Astrocyte of the spinal cord (primary cell): Measurements from ENCODE around the gene CADM1.

Source experiments
- DNase-seq: peaks from one replicate; pipeline ENCODE4 v3.0.0; 2011; ENCODE audit warnings: low read depth, low spot score
- H3K4me3 ChIP-seq: 2 replicates; pipeline ENCODE4 v1.5.1; 2011; ENCODE audit warnings: low read depth, mild to moderate bottlenecking, low read length, moderate library complexity
- in situ Hi-C: cut with HindIII; loops from 2 replicates; pipeline ENCODE4 v1.10.0; 2017; ENCODE audit warnings: low sequenced_read_pairs
- TF ChIP-seq, protein P1 (sequence below): IDR thresholded peaks from 2 replicates; pipeline ENCODE4 v1.5.1; 2012; ENCODE audit warnings: low read depth, mild to moderate bottlenecking, low read length, inconsistent platforms

Gene CADM1

DNA sequence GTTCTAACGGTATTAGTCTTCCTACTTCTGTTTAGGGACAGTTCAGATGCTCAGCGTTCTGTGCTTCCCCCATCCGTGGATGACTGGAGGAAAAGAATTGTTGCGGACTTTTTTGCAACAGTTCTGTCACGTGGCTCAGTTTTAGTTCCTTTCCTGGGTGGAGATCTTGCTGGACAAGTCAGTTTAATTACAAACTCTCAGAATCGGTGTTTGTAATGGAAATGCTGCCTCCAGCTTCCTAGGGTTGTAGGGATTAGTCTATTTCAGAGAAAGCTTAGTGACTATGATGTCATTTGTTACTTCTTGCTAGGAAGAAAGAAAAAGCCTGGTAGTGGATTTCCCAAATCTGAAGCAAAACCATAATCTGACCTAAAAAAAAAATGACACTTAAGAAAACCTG, 320.4 kb downstream of the CADM1 start:
- no peak for DNase-seq
- no peak overlapping the region for H3K4me3 ChIP-seq
- in situ Hi-C loops: no loop called here
- TF ChIP-seq, protein P1, sequence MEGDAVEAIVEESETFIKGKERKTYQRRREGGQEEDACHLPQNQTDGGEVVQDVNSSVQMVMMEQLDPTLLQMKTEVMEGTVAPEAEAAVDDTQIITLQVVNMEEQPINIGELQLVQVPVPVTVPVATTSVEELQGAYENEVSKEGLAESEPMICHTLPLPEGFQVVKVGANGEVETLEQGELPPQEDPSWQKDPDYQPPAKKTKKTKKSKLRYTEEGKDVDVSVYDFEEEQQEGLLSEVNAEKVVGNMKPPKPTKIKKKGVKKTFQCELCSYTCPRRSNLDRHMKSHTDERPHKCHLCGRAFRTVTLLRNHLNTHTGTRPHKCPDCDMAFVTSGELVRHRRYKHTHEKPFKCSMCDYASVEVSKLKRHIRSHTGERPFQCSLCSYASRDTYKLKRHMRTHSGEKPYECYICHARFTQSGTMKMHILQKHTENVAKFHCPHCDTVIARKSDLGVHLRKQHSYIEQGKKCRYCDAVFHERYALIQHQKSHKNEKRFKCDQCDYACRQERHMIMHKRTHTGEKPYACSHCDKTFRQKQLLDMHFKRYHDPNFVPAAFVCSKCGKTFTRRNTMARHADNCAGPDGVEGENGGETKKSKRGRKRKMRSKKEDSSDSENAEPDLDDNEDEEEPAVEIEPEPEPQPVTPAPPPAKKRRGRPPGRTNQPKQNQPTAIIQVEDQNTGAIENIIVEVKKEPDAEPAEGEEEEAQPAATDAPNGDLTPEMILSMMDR: no peak

DNA sequence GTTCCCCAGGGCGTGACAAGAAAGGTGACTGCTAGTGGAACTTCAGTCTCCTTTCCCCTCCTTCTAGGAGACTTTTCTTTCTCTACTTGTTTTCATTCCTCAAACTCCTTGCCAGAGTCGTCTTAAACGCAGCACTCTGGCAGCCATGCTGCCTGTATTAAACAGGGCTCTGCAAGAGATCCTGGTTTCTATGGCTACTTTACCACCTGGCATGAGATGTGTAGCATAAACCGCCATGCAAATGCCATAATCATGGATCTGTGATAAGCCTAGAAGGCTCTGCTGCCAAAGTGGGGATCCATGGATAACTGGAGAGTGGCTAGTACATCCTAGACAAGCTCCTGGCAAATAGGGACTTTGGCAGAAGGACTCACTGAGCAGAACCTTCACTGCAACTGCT, 321.1 kb downstream of the CADM1 start:
- H3K4me3 ChIP-seq: no peak overlapping the region
- TF ChIP-seq, protein P1: no peak
- no peak for DNase-seq
- in situ Hi-C loops: no loop called here

DNA sequence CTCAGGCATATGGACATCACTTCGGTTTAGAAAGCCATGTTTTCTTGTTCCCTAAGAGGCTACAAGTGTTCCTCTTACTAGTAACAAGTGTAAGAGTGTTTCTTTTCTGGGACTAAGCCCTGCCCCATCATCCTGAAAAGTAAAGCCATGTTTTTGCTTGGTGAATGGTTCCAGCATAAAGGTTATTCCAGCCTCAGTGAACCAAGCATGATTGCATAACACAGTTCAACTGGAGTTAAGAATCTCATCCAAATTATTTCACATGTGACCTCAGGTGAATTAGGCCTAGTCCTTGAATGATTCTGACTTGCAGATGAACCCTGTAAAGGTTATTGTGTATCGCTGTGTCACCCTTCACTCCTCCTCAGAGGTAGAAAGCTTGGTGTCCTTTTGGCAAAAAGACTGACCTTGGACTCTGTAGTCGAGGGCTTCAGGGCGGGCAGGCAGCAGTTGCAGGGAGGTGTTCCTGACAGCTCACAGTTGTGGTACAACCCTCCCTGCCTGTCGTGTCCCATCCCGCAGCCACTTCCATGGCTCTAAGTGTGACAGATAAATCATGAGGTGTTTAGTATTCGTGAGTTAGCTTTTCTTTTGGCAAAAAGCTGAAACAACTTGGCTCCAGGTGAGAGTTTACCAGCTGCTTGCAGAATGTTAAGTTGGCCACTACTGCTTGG, 321.8 kb downstream of the CADM1 start:
- no peak overlapping the region for H3K4me3 ChIP-seq
- TF ChIP-seq, protein P1: no peak
- in situ Hi-C loops: no loop called here
- DNase-seq: no peak

DNA sequence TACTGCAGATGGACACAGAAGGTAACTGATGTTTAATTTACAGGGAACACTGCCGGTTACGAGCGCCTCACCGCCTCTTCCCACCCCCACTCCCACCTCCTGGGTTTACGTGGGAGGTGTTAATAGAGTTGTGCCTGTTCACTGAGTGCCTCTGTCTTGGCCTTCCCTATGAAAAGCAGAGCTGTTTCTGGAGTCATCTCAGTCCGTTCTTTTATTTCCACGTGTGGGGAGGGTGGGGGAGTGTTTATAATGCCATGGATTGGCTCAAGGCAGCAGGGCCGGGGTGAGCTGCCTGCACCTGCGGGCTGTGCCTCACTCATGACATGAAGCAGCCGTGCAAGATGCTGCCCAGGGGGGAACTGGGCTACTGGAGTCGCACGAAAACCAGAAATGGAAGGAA, 322.7 kb downstream of the CADM1 start:
- DNase-seq: no peak
- TF ChIP-seq, protein P1: no peak
- in situ Hi-C loops: no loop called here
- no peak overlapping the region for H3K4me3 ChIP-seq

DNA sequence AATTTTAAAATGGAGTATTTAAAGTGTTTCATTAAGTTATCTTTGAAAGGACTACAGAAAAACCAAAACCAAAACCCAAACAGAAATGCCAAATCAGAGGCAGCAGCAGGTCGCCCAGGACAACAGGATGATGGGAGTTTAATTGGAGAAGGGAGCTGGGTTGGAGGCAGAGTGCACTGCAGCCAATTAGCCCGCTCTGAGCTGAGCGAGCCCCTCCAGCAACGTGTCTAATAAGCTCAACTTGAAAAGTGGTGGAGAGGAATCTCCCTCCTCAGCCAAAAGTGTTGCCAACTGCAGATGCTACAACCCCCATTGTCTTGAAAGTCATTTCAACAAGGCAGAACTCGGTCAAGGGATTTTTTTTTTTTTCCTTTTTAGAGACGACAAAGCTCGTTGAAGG, 323.9 kb downstream of the CADM1 start:
- no peak overlapping the region for H3K4me3 ChIP-seq
- TF ChIP-seq, protein P1: no peak
- in situ Hi-C loops: no loop called here
- no peak for DNase-seq

DNA sequence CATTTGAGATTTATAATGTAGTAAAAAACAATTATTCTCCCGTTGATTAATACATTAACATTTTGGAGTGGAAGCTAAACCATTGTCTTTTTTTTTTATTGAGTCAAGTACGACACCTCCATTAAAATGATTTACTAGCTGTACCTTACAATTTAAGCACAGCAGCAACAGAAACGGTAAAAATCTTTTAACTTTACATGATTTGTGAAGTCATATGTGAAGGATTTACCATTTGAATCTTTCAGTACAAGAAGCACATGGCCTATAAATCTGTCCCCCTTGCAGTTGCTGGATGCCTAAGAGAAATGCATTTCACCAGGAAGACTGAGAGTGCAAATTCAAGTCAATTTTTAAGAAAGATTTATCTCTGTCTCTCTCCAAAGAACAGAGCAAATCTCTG, 324.6 kb downstream of the CADM1 start:
- no peak for DNase-seq
- TF ChIP-seq, protein P1: no peak
- in situ Hi-C loops: no loop called here

DNA sequence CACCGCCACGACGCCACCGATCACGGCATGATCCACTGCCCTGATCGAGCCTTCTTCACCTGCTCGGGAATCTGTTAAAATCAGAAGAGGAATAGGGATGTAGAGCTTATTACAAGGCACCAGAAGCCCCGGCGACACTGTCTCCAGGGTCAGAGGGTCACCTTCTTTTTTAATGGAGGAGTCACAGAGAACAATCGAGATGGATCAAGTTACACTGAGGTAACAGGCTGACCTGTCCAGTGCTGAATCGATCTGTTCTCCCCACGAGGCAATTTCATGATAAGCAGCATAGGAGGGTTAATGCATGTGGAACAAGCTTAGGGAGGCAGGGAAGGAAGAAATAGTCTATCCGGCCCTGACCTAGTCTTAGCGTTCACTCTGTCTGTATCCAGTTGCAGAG, 325.5 kb downstream of the CADM1 start:
- no peak for DNase-seq
- TF ChIP-seq, protein P1: no peak
- in situ Hi-C loops: no loop called here
- H3K4me3 ChIP-seq: no peak overlapping the region

More for the DNA sequence above, 324.6 kb downstream of the CADM1 start:
- no peak overlapping the region for H3K4me3 ChIP-seq
